Left colon (tissue), 2 donors: ENCODE measurements around the gene PTGES2. TPM values are rescaled to one million over a fixed set of nuclear protein-coding genes. Genes with fewer than 3 reads are reported as not detected.

Experiments used
- ATAC-seq: fragments of 200-7000 bp; cut with Tn5 transposase; one replicate; pipeline ENCODE4 v1.9.1; 2020; ENCODE audit warnings: mild to moderate bottlenecking, moderate library complexity
- DNase-seq, 2 donors: peaks; one replicate each; pipeline ENCODE4 v3.0.0-alpha.2; 2020
- intact Hi-C, 2 donors: fragments of 100-400 bp; cut with DNase I in 1 of 2; cut with micrococcal nuclease in 1 of 2; formaldehyde crosslinking; loops; one replicate each; pipeline versions ENCODE4 v1.11.2 to v1.14.0; 2022; cut with DNase I, micrococcal nuclease
- long read RNA-seq: library from polyadenylated mRNA; unstranded; transcript quantifications from one replicate; pipeline ENCODE4 v2.0.0, GENCODE V29; 2021
- total RNA-seq, 2 donors: library from RNA; stranded (reverse); fragmentation: NEBNext Ultra II Directional; extraction: Animal tissue kit (Norgen Biotek cat#: 25700); gene quantifications; one replicate each; pipeline ENCODE4 v1.2.1, GENCODE V29; 2021
- donor health status: DM: no; HTN: no; CAD: no.
- donor health status: DM: yes; HTN: yes; CAD: no.

PTGES2 gene
- 100 to 1,000 TPM in 1 of 2 donors, 10 to 100 TPM in 1; 84.2 to 113 TPM for total RNA-seq
- long read RNA-seq, transcript PTGES2-202 (7 exons, 2,331 nt): major isoform, 284 of 387 reads
- long read RNA-seq, transcript PTGES2-212 (7 exons, 2,103 nt): minor isoform, 5 of 387 reads
- long read RNA-seq, transcript PTGES2-201 (8 exons, 1,614 nt): minor isoform, 5 of 387 reads
- long read RNA-seq, partial matches to known transcripts: 17 of 387 reads
- long read RNA-seq, other reads (novel, unspliced or antisense): 75 of 387 reads

DNA sequence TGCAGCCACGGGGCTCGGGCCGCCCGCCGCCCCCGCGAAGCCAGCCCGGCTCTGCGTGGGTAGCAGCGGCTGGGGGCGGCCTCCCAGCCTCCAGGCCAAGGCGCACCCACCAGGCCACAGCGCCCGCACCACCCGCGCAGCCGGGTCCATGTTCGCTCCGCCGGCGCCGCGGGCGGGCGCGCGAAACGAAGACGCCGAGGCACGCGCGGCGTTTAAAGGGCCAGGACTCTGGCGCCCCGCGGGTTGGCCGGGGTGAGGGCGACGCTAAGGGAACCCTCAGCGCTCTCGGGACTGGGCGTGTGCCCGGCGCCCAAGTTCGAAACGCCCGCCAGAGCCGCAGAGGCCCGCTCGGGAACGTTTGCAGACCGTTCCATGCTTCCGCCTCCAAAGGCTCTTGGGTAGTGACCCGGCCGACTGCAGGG, at the start of gene PTGES2:
PTGES2 (minus strand) TSS at position 162 of the 422 bp plus-strand sequence; CDS start at position 150, 12 bp downstream.
- DNase-seq: peak; percentile 76 to 90
- intact Hi-C loops: no loop called here
- ATAC-seq: peak; percentile 73

DNA sequence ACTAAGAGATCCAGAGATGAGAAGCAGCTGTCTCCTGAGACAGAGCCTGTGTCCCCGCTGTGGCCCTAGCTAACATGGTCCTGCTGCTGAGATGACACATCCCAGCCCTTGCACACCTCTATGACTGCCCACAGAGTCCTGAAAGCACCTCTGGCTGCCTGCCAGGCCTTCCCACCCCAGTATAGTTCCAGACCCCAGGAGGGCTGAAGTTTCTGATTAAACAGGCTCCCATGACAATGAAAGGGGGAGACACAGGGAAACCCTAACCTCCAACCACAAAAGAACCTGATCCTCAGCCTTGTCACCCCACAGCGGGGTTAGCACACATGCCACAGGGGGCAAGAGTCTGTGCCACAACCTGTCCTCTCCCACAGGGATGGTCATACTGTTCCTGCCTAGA, 48.2 kb upstream of the PTGES2 start:
- no peak for ATAC-seq
- no peak for DNase-seq
- intact Hi-C loops: no loop called here

DNA sequence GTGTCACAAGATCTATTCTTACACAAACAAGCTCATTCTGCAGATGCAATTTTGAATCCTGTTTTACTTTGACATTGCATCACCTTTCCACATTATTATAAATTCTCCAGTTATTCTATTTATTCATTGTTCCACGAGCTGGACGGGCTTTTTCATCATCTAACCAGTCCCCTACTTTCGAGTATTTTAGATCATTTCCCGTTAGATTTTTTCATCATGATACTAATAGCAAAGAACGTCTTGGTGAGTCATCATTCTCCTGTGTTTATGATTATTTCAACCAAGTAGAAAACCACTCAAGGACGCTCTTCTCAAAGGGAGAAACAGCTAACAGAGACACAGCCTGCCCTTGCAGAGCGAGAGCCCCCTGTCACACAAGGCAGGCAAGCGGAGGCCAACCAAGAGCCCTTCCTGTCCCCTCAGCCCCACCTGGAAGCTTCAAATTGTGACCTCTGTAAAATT, 47.6 kb upstream of the PTGES2 start:
- ATAC-seq: no peak
- intact Hi-C loops: no loop called here
- DNase-seq: no peak

DNA sequence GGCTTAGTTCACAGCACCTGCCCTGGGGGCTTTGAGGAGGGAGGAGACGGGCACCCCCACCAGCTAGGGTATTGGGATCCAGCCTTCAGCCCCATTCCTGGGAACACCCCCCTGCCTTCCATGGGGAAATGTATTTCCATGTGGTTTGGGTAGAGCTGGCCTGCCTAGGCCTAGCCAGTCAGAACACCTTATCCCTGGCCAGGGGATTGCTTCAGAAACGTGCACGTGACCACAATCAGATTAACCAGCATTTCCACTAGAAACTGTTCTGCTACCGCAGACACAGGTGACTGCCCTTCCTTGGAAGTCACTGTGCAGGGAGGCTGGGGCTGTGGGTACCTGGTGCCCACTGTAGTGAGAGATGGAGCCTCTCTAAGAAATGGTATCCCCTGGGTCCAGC, 46.5 kb upstream of the PTGES2 start:
- intact Hi-C loops: no loop called here
- no peak for DNase-seq
- ATAC-seq: no peak

DNA sequence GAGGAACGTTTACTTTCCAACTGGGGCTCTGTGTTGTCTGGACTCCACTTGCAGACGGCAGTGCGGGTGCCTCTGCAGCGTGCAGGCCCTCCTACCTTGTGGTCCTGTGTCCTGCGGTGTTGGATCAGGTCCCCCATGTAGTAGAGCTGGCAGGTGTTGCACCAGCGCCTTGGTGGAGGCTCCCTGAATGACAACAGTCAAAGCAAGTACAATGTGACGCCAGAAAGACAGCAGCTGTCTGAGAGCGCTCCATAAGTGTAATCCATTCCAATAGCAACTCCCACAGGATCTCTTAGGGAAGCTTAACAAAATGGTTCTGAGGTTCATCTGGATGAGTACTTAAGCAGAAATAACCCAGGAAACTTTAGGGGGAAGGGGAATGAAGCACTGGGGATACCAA, 42.4 kb upstream of the PTGES2 start:
- DNase-seq (no peak), ATAC-seq (no peak)
- intact Hi-C loops: no loop called here

DNA sequence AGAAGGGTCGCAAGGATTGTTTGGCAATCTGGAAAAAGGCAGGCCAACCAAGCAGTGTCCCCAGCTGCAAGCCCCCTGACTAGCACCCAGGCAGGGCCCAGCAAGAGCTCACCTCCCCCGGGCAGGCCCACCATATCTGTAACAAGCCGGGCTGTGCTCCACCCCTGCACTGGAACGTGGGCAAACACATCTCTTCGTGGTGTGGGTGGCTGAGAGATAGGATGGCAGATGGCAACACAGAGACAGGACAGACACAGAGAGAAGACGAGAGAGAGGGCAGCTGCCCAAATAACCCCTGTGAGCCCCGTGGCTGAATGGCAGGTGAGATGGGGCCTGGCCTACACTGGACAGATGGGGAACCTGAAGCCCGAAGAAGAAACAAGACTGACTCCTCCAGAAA, 42.0 kb upstream of the PTGES2 start:
- intact Hi-C loops: no loop called here
- ATAC-seq: no peak
- DNase-seq: no peak

DNA sequence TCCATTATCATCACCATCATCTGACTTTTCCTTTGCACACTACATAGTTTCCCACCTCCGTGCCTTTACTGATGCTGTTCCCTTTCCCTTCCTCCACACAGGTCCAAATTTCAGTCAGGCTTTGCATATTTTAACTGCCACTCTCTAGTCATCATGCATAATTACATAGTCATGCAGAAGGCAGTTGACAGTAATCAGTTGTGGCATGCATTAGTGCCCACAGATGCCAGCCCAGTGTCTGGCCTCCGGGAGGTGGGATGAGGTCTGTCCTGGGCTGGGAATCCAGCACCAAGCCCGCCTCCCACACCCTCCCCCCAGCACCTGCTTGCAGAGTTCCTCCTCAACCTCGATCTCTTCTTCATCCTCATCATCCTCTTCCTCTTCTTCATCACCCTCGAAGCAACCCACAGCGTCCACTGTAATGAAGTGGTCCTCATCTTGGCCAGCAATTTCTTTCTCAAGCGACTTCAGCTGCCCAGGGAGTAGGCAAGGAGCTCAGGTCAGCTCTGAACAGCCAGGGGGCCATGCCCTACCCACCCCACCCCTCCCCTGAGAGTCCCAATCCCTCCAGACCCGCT, 41.3 kb upstream of the PTGES2 start:
- ATAC-seq (no peak), DNase-seq (no peak)
- intact Hi-C loops: no loop called here

DNA sequence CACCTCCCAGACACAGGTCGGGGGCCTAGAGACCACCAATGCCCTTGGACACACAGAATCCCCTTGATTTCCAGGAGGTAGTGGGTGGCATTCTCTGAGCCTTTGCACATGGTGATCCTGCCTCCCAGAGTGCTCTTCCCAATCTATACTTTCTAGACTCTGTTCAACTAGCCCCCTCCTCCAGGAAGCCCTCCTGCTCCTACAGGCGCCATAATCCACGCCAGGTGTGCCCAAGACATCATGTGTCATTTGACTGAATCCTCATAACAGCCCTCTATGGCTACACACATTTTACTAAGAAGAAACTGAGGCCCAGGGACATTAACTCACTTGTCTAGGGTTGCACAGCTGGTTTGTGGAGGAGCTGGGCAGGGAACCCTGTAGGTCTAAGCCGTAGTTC, 39.7 kb upstream of the PTGES2 start:
- intact Hi-C loops: no loop called here
- no peak for DNase-seq
- ATAC-seq: no peak

DNA sequence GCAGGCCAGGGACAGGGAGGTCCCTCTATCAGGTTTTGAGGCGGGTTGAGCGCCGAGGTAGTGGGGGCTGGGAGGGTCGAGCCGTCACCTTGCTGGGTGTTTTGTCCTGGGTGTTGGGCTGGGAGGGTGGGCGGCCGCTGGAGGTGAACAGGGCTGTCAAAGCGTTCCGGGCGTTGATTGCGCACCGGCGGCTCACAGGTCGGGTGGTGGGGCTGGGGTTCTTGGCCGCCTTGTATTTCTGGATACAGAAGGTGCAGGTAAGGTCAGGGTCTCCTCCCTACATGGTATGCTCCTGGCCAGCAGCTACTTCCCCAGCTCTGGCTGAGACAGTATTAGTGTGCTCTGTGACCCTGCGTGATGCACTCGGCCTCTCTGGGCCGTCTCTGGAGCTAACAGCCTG, 38.6 kb upstream of the PTGES2 start:
- DNase-seq (no peak), ATAC-seq (no peak)
- intact Hi-C loops: no loop called here

DNA sequence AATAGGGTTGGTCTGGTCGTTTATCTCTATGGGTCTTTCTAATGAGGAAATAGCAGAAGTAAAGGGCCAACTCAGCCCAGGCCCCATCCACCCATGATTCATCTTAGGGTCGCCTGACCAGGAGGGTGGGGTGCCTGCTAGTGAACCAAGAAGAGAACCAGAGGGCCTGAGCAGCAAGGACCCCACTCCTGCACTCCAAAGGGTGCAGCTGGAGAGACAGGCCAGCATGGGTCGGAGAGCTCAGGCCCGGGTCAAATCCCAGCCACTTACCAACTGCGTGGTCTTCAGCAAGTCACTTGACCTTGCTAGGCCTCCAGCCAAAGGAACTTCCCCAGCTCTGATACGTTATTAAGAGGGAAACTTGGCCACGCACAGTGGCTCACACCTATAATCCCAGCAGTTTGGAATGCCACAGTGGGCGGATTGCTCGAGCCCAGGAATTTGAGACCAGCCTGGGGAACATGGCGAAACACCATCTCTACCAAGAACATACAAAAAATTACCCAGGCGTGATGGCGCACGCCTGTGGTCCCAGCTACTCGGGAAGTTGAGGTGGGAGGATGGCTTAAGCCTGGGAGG, 36.9 kb upstream of the PTGES2 start:
- intact Hi-C loops: no loop called here
- DNase-seq (no peak), ATAC-seq (no peak)

DNA sequence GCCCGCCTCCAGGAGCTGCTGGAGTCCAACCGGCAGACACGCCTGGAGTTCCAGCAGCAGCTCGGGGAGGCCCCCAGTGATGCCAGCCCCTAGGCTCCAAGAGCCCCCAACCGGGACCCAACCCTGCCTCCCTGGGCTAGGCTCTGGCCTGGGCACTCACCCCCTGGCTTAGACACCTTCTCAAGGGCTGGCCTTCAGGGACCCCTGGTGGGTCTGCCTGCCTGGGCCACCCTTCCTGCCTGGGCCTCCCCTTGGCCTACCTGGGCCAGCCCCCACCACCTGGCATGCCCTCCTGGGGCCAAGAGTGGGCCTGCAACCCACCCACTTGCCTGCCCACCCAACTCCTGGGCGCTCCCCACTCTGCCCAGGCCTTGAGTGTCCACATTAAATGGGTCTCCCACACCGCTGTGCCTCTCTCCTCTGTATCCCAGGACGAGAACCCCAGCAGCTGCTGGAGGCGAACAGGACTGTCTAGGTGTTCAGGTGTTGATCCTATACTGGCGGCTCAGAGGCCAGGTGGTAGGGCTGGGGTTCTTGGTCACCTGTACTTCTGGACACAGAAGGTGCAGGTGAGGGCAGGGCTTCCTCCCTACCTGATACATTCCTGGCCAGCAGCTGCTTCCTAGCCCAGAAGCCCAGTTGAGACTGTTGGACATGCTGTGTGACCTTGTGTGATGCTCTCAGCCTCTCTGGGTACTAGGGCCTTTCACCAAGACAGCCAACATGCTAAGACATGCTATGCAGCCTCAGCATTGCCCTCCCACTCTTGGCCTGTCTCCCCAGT, 36.2 kb upstream of the PTGES2 start:
- intact Hi-C loops: no loop called here
- ATAC-seq (no peak), DNase-seq (no peak)

DNA sequence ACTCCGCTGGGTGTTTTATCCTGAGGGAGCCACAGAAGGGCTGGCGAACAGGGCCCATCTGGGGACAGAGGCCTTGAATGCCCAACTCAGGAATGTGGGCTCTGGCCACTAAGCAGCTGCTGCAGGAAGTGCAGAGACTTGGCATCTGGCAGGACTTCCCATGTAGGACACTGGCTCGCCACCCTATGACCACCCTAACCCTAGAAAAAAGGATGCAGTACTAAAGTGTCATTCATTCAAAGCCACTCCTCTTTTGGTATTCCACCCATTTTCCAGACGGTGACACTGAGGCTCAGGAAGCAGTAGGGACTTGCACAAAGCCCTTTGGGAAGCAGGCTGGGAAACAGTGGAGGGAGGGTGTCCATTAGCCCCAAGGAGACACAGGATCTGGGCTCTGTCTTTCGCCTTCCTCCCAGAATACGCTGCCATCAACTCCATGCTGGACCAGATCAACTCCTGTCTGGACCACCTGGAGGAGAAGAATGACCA, 35.5 kb upstream of the PTGES2 start:
- DNase-seq: no peak
- ATAC-seq: no peak
- intact Hi-C loops: no loop called here

DNA sequence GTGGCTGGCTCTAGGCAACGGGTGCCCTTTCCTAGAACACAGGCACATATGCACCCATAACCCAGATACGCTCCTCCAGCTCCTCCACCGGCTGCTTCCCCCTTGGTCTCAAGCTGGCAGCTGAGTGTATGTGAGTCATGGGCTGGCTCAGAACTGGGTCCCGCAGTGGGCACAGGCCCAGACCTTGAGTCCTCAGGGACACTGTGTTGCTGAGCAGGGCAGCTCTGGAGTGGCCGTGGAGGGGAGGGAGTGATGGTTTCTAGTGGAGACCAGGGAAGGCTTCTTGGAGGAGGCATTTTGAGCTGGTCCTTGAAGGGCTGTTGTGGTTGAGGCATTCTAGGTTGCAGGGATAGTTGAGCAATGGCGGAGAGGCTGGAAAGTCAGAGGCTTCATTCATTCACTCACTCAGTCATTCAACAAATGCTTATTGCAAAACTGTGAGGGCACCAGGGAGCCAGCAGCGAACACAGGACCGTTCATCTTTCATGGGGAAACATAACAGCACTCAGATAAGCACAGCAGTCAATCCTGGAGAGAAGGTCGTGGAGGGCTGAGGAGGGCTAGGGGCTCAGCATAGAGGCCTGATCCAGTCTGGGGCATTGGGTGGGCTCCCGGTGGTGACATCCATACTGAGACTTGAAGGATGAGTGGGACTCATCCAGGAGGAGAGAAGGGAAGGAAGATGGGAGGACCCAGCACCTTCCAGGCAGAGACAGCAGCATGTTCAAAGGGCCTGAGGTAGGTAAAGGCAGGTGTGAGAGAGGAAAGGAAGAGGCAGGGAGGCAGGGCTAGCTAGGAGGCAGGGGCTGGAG, 34.9 kb upstream of the PTGES2 start:
- intact Hi-C loops: no loop called here
- ATAC-seq: no peak
- DNase-seq: no peak

DNA sequence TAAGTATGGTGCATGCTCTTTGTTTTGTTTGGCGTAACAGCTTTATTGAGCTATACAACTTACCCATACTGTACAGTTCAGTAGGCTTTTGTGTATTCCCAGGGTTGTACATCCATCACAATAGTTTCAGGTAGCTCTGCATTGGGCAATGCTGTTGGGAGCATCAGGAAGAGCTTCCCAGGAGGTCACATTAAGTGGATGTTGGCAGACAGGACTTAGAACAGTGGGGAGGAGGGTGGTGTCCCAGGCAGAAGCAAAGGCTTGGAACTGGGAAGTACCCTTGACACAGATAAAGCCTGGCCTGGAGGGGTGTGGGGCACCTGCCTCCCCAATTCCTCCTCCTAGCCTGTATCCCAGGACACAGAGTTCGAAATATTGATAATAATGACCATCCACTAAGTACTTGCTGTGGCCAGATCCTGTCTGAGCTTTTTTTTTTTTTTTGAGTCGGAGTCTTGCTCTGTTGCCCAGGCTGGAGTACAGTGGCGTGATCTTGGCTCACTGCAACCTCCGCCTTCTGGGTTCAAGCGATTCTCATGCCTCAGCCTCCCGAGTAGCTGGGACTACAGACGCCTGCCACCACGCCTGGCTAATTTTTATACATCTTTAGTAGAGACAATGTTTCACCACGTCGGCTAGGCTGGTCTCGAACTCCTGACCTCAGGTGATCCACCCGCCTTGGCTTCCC, 33.8 kb upstream of the PTGES2 start:
- ATAC-seq (no peak), DNase-seq (no peak)
- intact Hi-C loops: no loop called here

DNA sequence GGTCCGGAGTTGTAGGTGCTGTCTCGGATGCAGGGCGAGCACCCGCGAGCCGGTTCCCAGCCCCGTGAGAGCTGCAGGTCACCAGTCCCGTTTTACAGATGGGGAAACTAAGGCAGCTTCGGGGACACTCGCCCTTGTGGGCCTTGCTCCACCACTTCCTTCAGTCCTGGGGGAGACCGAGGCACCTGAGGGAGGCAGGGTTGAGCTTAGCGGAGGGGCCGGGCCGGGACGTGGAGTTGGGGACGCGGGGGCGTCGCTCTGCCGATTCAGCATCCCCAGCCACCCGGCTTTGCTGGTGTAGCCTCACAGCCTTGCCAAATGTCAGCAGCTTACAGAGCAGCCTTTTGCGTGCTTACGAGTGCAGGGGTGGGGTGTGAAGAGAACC, 33.1 kb upstream of the PTGES2 start:
- DNase-seq: peak in 1 of 2 donors; percentile 37
- intact Hi-C loops: no loop called here
- peak; percentile 4 for ATAC-seq

DNA sequence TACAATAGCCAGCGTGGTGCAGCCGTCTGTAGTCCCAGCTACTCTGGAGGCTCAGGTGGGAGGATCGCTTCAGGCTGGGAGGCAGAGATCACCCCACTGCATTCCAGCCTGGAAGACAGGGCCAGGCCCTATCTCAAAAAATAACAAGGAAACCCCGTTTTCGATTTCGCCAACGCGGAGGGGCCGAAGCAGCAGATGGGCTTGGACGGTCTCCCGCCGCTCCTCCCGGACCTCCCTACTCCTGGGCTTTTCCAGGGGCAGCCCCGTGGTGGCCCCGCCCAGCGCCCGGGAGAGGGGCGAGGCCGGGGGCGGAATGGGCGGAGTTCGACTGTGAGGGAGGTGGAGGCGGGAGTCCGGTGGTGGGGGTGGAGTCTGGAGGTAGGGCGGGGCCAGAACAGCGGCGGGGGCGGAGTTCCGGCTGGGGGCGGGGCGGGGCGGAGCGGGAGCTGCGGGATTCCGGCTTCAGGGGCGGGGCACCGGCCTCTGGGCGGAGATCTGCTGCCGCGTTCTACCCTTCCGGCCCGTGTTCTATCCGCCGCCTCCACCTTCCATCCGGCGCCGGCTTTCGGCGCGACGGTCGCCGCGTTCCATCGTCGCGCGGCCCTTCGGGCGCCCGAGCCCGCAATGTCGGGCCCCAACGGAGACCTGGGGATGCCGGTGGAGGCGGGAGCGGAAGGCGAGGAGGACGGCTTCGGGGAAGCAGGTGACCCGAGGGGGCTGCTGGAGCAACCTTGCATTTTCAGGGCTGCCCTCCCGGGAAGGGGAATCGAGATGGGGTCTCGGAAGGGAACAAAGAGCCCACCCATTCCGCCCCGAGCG, 32.5 kb upstream of the PTGES2 start, which contains the start of gene BBLN:
BBLN (plus strand) TSS at position 482 of the 819 bp plus-strand sequence; CDS start at position 625, 143 bp downstream.
- intact Hi-C loops: no loop called here
- DNase-seq (peak; percentile 94 to 97), ATAC-seq (peak; percentile 93)

DNA sequence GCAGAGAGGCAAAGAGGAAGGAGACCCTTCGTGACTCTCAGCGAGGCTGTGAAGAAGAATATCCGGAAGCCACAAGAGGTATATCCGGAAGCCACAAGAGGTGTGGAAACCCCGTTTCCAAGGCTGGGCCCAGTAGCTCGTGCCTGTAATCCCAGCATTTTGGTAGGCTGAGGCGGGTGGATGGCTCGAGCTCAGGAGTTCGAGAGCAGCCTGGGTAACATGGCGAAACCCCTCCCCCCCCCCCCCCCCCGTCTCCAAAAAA, 31.9 kb upstream of the PTGES2 start:
- DNase-seq (peak in 1 of 2 donors; percentile 49), ATAC-seq (peak; percentile 29)
- intact Hi-C loops: no loop called here
